Measurements from ENCODE around the gene CAMTA1. TPM values are rescaled to one million over a fixed set of nuclear protein-coding genes. Genes with fewer than 3 reads are reported as not detected.
A peak's percentile ranks its signal among the peaks of the same experiment; 100 is the strongest.

The CAMTA1 gene
- total RNA-seq, 1 donor, result 56.1 TPM

GRCh38 chr1:7425229-7425628 lies 640.0 kb downstream of the CAMTA1 start:
- no peak for TF ChIP-seq CTCF (IDR thresholded peaks at IDR 0.05; ENCODE audit: insufficient read depth, low read depth, low read length)
- no peak for DNase-seq (ENCODE audit: low read depth)
- no peak overlapping the region for H3K4me3 ChIP-seq (ENCODE audit: low read depth, low read length)

GRCh38 chr1:7425771-7426170 lies 640.5 kb downstream of the CAMTA1 start:
- H3K4me3 ChIP-seq (ENCODE audit: low read depth, low read length), result no peak overlapping the region
- no peak for TF ChIP-seq CTCF (IDR thresholded peaks at IDR 0.05; ENCODE audit: insufficient read depth, low read depth, low read length)
- no peak for DNase-seq (ENCODE audit: low read depth)

- H3K4me3 ChIP-seq (ENCODE audit: low read depth, low read length), result no peak overlapping the region
- DNase-seq (ENCODE audit: low read depth), result peak; percentile 26
- TF ChIP-seq CTCF (IDR thresholded peaks at IDR 0.05; ENCODE audit: insufficient read depth, low read depth, low read length), result no peak
Observed at GRCh38 chr1:7426780-7427604, 641.7 kb downstream of the CAMTA1 start.

GRCh38 chr1:7427605-7428300 lies 642.5 kb downstream of the CAMTA1 start:
- DNase-seq (ENCODE audit: low read depth), result peak; percentile 13
- H3K4me3 ChIP-seq (ENCODE audit: low read depth, low read length), result no peak overlapping the region
- TF ChIP-seq CTCF (IDR thresholded peaks at IDR 0.05; ENCODE audit: insufficient read depth, low read depth, low read length), result no peak

GRCh38 chr1:7429290-7429689 lies 644.0 kb downstream of the CAMTA1 start:
- no peak overlapping the region for H3K4me3 ChIP-seq (ENCODE audit: low read depth, low read length)
- no peak for TF ChIP-seq CTCF (IDR thresholded peaks at IDR 0.05; ENCODE audit: insufficient read depth, low read depth, low read length)

GRCh38 chr1:7430047-7430608 lies 644.9 kb downstream of the CAMTA1 start:
- no peak for DNase-seq (ENCODE audit: low read depth)
- H3K4me3 ChIP-seq (ENCODE audit: low read depth, low read length), result no peak overlapping the region
- TF ChIP-seq CTCF (IDR thresholded peaks at IDR 0.05; ENCODE audit: insufficient read depth, low read depth, low read length), result no peak

More at GRCh38 chr1:7429290-7429689, 644.0 kb downstream of the CAMTA1 start:
- no peak for DNase-seq (ENCODE audit: low read depth)

Measured in fibroblast of villous mesenchyme (primary cell).